Hepatocyte (in vitro differentiated cells): ENCODE data around the gene DGCR8. TPM values are rescaled to one million over a fixed set of nuclear protein-coding genes. Genes with fewer than 3 reads are reported as not detected.

Experiments
- DNase-seq: peaks from one replicate; pipeline ENCODE4 v3.0.0-alpha.2; 2016; ENCODE audit warnings: low spot score
- H2AFZ ChIP-seq: fragments of 200-600 bp; sonication (generic); 2 replicates; pipeline ENCODE4 v1.6.0; 2016; ENCODE audit warnings: antibody characterized with exemption, mild to moderate bottlenecking
- H3K27ac ChIP-seq: fragments of 200-600 bp; sonication (generic); 2 replicates; pipeline ENCODE4 v1.5.1; 2016; ENCODE audit warnings: mild to moderate bottlenecking
- H3K27me3 ChIP-seq: fragments of 200-600 bp; sonication (generic); 2 replicates; pipeline ENCODE4 v1.6.1; 2016
- H3K36me3 ChIP-seq: fragments of 200-600 bp; sonication (generic); replicated peaks from 2 replicates; pipeline ENCODE4 v1.5.1; 2016; ENCODE audit warnings: low read depth; ENCODE audit not compliant: insufficient read depth
- H3K4me1 ChIP-seq: fragments of 200-600 bp; sonication (generic); 2 replicates; pipeline ENCODE4 v1.5.1; 2016; ENCODE audit warnings: mild to moderate bottlenecking, moderate library complexity; ENCODE audit not compliant: insufficient read depth
- H3K4me2 ChIP-seq: fragments of 200-600 bp; sonication (generic); 2 replicates; pipeline ENCODE4 v1.6.0; 2016
- H3K4me3 ChIP-seq: fragments of 200-600 bp; sonication (generic); 2 replicates; pipeline ENCODE4 v1.5.1; 2016; ENCODE audit warnings: mild to moderate bottlenecking
- H3K79me2 ChIP-seq: fragments of 200-600 bp; sonication (generic); 2 replicates; pipeline ENCODE4 v1.6.0; 2017; ENCODE audit warnings: mild to moderate bottlenecking
- H3K9me2 ChIP-seq: fragments of 200-600 bp; sonication (generic); replicated peaks from 2 replicates; pipeline ENCODE4 v1.6.0; 2017; ENCODE audit warnings: mild to moderate bottlenecking; ENCODE audit not compliant: insufficient read depth
- H3K9me3 ChIP-seq: fragments of 200-600 bp; sonication (generic); 2 replicates; pipeline ENCODE4 v1.5.1; 2016; ENCODE audit warnings: low read depth, mild to moderate bottlenecking
- H4K20me1 ChIP-seq: fragments of 200-600 bp; sonication (generic); 2 replicates; pipeline ENCODE4 v1.6.0; 2016; ENCODE audit warnings: mild to moderate bottlenecking; ENCODE audit not compliant: insufficient read depth, poor library complexity, severe bottlenecking
- EZH2 ChIP-seq: fragments of 200-600 bp; sonication (generic); IDR thresholded peaks from 2 replicates; pipeline ENCODE4 v1.6.1; 2016; ENCODE audit warnings: antibody characterized with exemption, mild to moderate bottlenecking, borderline replicate concordance
- EZH2phosphoT487 ChIP-seq: fragments of 200-600 bp; sonication (generic); IDR thresholded peaks from one replicate; pipeline ENCODE4 v1.6.1; 2018; ENCODE audit warnings: antibody characterized with exemption, mild to moderate bottlenecking, low read depth, moderate library complexity; ENCODE audit not compliant: unreplicated experiment, severe bottlenecking
- WGBS: methylation state at CpG from one replicate; pipeline ENCODE4 v1.1.6; 2016; ENCODE audit warnings: low lambda C conversion rate; ENCODE audit errors: missing lambda C conversion rate; 5-methylcytosine and 5-hydroxymethylcytosine counted together
- polyA plus RNA-seq: library from polyadenylated mRNA; unstranded; fragments of >200 nt; fragmentation: Nextera tagmentation; extraction: Ambion mirVana; gene quantifications from 2 replicates; pipeline ENCODE4 v1.2.1, GENCODE V29; 2016
- total RNA-seq: library from RNA; depleted of rRNA; stranded (reverse); fragments of >200 nt; gene quantifications from 2 replicates; pipeline ENCODE4 v1.2.3, GENCODE V29; 2014
- TF ChIP-seq, protein P1 (sequence below): fragments of 200-600 bp; sonication (generic); IDR thresholded peaks from 2 replicates; pipeline ENCODE4 v1.5.1; 2016; ENCODE audit warnings: antibody characterized with exemption, mild to moderate bottlenecking; ENCODE audit not compliant: poor library complexity

The DGCR8 gene
- total and polyA plus RNA-seq, 2 experiments from 2014 or later: 10.8 to 18.3 TPM

DNA sequence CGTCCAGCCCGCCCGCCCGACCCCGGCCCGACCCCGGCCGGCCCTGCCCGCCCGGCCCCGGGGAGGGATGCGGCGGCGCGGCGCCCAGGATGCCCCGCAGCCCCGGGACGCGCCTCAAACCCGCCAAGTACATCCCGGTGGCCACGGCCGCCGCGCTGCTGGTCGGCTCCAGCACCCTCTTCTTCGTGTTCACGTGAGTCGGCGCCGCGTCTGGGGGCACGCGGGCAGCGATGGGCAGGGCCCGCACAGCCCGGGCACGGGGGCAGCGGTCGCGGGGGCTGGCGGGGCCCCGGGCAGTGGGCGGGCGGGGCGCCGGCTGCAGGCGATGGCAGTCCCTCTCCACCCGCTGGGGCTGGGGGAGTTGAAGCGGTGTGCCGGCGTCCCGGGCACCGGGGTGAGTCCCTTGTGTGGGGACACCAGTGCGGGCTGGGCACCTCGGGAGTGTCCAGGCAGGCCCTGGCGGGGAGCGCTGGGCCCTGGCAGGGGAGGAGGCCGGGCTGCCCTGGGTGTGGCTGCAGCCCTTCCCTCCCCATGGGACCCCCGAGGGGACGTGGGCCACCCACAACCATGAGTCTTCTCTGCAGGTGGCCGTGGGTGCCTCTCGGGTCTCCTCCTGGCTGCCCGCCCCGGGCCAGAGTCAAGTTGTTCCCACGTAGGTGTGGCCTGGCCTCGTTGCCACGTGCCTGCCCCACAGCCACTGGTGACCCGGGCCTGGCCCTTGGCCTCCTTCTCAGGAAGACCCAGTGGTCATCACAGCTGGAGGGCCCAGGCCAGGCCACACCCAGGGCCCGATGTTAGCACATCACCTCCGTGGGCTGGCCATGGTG lies 52.0 kb downstream of the DGCR8 start:
- peaks cover 11% of the 10 kb centered on the region for H3K4me1 ChIP-seq
- H3K9me2 ChIP-seq: no peaks in the 10 kb centered on the region
- peak; percentile 35 for DNase-seq
- WGBS: 3% methylated on average over 49 of the region's 72 CpGs
- H3K27me3 ChIP-seq: no peaks in the 10 kb centered on the region
- peaks cover 32% of the 10 kb centered on the region for H4K20me1 ChIP-seq
- H3K27ac ChIP-seq: no peak overlapping the region
- peak overlapping the region; percentile 75 for H3K4me3 ChIP-seq
- H3K36me3 ChIP-seq: no peaks in the 10 kb centered on the region
- peaks cover 52% of the 10 kb centered on the region for H3K79me2 ChIP-seq
- TF ChIP-seq EZH2phosphoT487 (no peak), EZH2 (no peak)
- TF ChIP-seq, protein P1, sequence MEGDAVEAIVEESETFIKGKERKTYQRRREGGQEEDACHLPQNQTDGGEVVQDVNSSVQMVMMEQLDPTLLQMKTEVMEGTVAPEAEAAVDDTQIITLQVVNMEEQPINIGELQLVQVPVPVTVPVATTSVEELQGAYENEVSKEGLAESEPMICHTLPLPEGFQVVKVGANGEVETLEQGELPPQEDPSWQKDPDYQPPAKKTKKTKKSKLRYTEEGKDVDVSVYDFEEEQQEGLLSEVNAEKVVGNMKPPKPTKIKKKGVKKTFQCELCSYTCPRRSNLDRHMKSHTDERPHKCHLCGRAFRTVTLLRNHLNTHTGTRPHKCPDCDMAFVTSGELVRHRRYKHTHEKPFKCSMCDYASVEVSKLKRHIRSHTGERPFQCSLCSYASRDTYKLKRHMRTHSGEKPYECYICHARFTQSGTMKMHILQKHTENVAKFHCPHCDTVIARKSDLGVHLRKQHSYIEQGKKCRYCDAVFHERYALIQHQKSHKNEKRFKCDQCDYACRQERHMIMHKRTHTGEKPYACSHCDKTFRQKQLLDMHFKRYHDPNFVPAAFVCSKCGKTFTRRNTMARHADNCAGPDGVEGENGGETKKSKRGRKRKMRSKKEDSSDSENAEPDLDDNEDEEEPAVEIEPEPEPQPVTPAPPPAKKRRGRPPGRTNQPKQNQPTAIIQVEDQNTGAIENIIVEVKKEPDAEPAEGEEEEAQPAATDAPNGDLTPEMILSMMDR: no peak
- H3K9me3 ChIP-seq: no peaks in the 10 kb centered on the region
- H3K4me2 ChIP-seq: peak overlapping the region; percentile 97
- peak overlapping the region; percentile 20 for H2AFZ ChIP-seq

DNA sequence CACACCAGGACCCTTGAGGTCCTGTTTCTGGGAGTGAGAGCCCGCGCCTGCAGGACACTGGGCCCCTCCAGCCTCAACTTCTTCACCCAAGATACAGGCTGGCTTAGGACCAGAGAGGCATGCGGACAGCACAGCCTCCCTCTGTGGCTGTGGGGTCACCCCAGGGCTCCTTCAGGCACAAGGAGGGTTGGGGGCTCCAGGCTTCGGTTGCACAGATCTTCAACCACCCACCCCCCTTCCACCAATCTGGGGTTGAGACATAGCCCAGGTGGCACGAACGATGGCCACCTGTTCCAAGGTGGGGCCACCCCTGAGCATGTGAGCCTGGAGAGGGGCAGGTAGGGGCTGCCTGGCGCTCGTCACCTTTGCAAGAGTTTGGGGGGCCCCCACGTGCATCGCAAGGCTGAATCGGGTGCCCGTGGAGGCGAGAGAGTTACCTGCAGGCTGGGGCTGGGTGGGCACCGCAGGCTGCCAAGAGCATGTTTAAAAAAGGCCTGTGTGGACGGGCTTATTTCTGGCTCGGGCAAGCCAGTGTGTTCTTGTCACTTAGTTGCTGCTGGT lies 52.7 kb downstream of the DGCR8 start:
- Histone ChIP-seq H3K4me2 (peak overlapping the region; percentile 97), H3K9me2 (no peaks in the 10 kb centered on the region), H3K4me1 (peaks cover 11% of the 10 kb centered on the region), H2AFZ (no peak overlapping the region), H3K9me3 (no peaks in the 10 kb centered on the region), H3K27ac (no peak overlapping the region), H3K27me3 (no peaks in the 10 kb centered on the region), H4K20me1 (peaks cover 32% of the 10 kb centered on the region), H3K36me3 (no peaks in the 10 kb centered on the region), H3K4me3 (peak overlapping the region; percentile 75), H3K79me2 (peaks cover 58% of the 10 kb centered on the region)
- whole genome bisulfite sequencing: 87% methylated on average over 16 of the region's 16 CpGs
- no peak for DNase-seq
- TF ChIP-seq EZH2 (no peak), EZH2phosphoT487 (no peak)
- TF ChIP-seq, protein P1: no peak

DNA sequence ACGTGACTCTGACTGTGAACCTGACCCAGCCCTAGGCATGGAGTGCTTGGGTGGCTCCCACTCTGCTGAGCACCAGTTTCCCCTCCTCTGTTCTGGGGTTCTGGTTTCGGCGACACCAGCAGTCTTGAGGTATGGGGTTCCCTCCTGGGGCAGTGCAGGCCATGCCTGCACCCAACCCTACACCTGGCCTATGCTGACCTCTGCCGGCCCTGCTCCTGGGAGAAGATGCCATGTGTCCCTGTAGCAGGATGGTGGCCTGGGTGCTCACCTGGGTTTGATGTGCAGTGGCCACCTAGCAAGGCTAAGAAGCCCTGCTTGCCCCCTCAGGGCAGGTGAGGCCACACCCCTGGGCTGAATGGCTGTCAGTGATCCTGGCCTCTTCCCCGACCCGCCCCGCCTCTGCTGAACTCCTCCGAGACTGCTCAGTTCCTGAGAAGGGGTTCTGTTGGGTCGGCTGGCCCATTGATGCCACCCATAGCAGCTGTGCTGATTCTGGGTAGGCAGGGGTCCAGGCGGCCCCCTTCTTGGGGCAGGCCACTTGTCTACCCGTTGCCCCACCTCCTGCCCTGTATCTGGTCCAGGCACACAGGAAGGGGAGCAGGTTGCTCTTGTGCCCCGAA lies 54.0 kb downstream of the DGCR8 start:
- Histone ChIP-seq H3K9me2 (no peaks in the 10 kb centered on the region), H3K4me3 (no peak overlapping the region), H3K9me3 (no peaks in the 10 kb centered on the region), H3K27ac (no peak overlapping the region), H3K4me2 (peak overlapping the region; percentile 97), H4K20me1 (peaks cover 32% of the 10 kb centered on the region), H3K4me1 (peaks cover 11% of the 10 kb centered on the region), H3K36me3 (no peaks in the 10 kb centered on the region), H3K27me3 (no peaks in the 10 kb centered on the region), H2AFZ (no peak overlapping the region), H3K79me2 (peaks cover 58% of the 10 kb centered on the region)
- 92% methylated on average over 12 of the region's 12 CpGs for WGBS
- no peak for DNase-seq
- TF ChIP-seq EZH2 (no peak), EZH2phosphoT487 (no peak)
- TF ChIP-seq, protein P1: no peak
